GM12874 (cell line): ENCODE results near the gene OTUD1.

Source experiments
- CTCF ChIP-seq: IDR thresholded peaks from 2 replicates; pipeline ENCODE4 v1.5.1; 2011; ENCODE audit warnings: low read depth, mild to moderate bottlenecking, control low read depth, low read length, moderate library complexity; ENCODE audit not compliant: insufficient read depth

Gene OTUD1

DNA sequence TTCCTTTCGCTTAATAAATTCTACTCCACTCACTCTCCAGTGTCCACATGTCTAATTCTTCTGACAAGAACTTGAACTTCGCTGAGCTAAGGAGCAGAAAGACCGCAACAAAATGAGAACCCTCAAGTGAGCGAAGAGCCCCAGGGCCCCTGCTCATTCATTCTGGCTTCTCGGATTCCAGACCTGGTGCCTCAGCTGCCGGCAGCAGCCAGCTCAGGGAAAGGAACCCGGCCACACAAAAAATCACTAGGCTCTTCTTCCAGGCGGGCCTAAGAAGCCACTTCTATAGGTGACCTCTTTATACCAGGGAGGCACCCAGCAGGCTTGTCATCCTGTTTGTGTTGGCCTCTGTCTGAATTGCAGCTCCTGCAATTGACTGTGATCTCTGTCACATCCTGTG, 33.3 kb downstream of the OTUD1 start:
- TF ChIP-seq CTCF = no peak

DNA sequence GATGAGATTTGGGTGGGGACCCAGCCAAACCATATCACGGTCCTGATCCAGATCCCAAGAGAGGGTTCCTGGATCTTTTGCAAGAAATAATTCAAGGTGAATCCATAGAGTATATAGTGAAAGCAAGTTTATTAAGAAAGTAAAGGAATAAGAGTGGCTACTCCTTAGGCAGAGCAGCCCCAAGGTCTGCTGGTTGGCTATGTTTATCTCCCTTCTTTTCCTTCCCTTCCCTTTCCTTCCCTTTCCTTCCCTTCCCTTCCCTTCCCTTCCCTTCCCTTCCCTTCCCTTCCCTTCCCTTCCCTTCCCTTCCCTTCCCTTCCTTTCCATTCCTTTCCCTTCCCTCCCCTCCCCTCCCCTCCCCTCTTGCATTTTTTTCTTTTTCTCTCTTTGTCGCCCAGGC, 35.2 kb downstream of the OTUD1 start:
- TF ChIP-seq CTCF = no peak

- no peak for TF ChIP-seq CTCF
These were observed 35.8 kb downstream of the OTUD1 start for GRCh38 chr10:23474626-23475025.

GRCh38 chr10:23478570-23478969, 39.7 kb downstream of the OTUD1 start:
- TF ChIP-seq CTCF = no peak

- no peak for TF ChIP-seq CTCF
These were observed 41.1 kb downstream of the OTUD1 start for GRCh38 chr10:23479798-23480473.

DNA sequence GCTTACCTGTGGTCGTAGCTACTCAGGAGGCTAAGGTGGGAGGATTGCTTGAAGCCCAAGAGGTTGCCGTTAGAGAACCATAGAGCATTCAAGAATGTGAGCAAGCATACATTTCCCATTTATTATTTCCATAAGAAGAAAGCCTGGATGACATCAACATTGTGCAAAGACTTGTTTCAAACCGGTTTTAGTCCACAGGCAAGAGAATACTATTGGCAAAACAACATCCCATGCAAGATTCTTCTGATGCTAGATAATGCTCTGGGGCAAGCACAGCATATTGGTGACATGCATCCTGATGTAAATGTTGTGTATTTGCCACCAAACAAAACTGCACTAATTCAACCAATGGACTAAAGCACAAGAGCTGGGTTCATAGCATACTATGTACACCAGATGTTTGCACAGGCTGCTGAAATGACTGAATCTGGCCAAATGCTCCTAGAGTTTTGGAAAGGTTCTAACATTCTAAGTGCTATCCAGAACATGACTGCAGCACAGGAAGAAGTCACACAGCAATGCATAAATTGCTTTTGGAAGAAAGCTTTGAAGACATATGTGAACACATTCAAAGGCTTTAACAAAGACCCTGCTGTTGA, 42.6 kb downstream of the OTUD1 start:
- TF ChIP-seq CTCF = no peak

GRCh38 chr10:23490115-23490514, 51.2 kb downstream of the OTUD1 start:
- no peak for TF ChIP-seq CTCF
